Nephron progenitor cell (in vitro differentiated cells): ENCODE data around the gene ZNF365.

Experiments used
- DNase-seq: peaks from one replicate; pipeline ENCODE4 v3.0.0; 2021
- H3K27ac Mint-ChIP-seq: 2 replicates; pipeline ENCODE4 v1.8.0; 2021; ENCODE audit warnings: mild to moderate bottlenecking, moderate library complexity, mixed read lengths
- H3K27me3 Mint-ChIP-seq: 2 replicates; pipeline ENCODE4 v1.8.0; 2021; ENCODE audit warnings: mild to moderate bottlenecking, low read depth, mixed read lengths; ENCODE audit not compliant: poor library complexity
- H3K36me3 Mint-ChIP-seq: 2 replicates; pipeline ENCODE4 v1.8.0; 2021; ENCODE audit warnings: low read depth, mixed read lengths
- H3K4me1 Mint-ChIP-seq: 2 replicates; pipeline ENCODE4 v1.8.0; 2021; ENCODE audit warnings: mixed read lengths
- H3K4me3 Mint-ChIP-seq: 2 replicates; pipeline ENCODE4 v1.8.0; 2021; ENCODE audit warnings: mild to moderate bottlenecking, moderate library complexity, mixed read lengths
- H3K9me3 Mint-ChIP-seq: 2 replicates; pipeline ENCODE4 v1.8.0; 2021; ENCODE audit warnings: mild to moderate bottlenecking, moderate library complexity, mixed read lengths
- TF ChIP-seq, protein P1 (sequence below): fragments of 200-600 bp; sonication (generic); IDR thresholded peaks from 2 replicates; pipeline ENCODE4 v1.5.0; 2021; ENCODE audit warnings: antibody characterized with exemption

Gene ZNF365

DNA sequence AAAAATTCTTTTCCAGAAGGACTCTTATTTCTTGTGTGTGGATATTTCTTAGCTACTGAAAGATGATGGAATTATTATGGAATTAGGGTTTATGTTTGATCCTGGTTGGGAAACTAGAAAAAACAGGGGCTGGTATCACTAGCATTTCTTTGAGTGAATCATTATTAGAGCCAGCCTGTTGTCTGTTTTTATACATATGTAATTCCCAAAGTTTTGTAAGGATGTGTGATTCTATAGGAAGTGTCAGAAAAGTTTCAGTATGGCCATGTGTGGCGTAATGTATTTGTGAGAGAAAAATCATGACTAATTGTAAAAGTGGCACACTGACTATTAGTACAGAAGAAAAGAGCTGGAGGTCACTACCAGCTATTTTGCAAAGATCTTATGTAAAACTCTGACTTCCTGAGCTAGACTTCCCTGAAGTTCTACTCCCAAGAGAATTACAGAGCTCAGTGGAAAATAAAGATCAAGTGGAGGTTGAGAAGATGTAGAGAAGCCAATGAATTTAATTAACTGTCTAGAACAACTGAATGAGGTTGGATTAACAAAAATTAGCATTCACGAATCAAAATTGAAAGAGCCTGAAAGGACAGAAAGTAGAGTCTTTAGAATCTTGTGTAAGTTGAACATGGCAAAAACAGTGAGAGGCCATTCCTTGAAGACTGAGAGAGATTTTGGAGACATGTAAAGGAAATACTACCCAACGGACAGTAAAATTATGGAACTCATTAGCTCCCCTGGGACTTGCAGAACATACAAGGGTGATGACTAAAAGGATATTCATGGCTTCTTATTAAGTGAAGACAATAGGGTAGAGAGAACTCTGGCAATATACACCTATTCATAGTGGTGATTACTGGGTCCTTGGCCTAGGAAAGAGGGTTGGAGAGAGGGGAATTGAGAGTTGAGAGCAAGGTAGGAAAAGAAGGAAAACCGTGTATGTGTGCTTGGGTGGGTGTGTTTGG lies 12.5 kb downstream of the ZNF365 start:
- H3K4me3 Mint-ChIP-seq: no peak overlapping the region
- TF ChIP-seq, protein P1, sequence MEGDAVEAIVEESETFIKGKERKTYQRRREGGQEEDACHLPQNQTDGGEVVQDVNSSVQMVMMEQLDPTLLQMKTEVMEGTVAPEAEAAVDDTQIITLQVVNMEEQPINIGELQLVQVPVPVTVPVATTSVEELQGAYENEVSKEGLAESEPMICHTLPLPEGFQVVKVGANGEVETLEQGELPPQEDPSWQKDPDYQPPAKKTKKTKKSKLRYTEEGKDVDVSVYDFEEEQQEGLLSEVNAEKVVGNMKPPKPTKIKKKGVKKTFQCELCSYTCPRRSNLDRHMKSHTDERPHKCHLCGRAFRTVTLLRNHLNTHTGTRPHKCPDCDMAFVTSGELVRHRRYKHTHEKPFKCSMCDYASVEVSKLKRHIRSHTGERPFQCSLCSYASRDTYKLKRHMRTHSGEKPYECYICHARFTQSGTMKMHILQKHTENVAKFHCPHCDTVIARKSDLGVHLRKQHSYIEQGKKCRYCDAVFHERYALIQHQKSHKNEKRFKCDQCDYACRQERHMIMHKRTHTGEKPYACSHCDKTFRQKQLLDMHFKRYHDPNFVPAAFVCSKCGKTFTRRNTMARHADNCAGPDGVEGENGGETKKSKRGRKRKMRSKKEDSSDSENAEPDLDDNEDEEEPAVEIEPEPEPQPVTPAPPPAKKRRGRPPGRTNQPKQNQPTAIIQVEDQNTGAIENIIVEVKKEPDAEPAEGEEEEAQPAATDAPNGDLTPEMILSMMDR: no peak
- no peaks in the 10 kb centered on the region for H3K27me3 Mint-ChIP-seq
- no peaks in the 10 kb centered on the region for H3K4me1 Mint-ChIP-seq
- H3K36me3 Mint-ChIP-seq: no peaks in the 10 kb centered on the region
- H3K27ac Mint-ChIP-seq: no peak overlapping the region
- no peak for DNase-seq
- H3K9me3 Mint-ChIP-seq: no peaks in the 10 kb centered on the region

- H3K36me3 Mint-ChIP-seq: no peaks in the 10 kb centered on the region
- TF ChIP-seq, protein P1: no peak
- H3K27me3 Mint-ChIP-seq: no peaks in the 10 kb centered on the region
- H3K27ac Mint-ChIP-seq: no peak overlapping the region
- no peak for DNase-seq
- no peaks in the 10 kb centered on the region for H3K4me1 Mint-ChIP-seq
- no peak overlapping the region for H3K4me3 Mint-ChIP-seq
- no peaks in the 10 kb centered on the region for H3K9me3 Mint-ChIP-seq
Observed at GRCh38 chr10:62388328-62388727, 14.2 kb downstream of the ZNF365 start.

DNA sequence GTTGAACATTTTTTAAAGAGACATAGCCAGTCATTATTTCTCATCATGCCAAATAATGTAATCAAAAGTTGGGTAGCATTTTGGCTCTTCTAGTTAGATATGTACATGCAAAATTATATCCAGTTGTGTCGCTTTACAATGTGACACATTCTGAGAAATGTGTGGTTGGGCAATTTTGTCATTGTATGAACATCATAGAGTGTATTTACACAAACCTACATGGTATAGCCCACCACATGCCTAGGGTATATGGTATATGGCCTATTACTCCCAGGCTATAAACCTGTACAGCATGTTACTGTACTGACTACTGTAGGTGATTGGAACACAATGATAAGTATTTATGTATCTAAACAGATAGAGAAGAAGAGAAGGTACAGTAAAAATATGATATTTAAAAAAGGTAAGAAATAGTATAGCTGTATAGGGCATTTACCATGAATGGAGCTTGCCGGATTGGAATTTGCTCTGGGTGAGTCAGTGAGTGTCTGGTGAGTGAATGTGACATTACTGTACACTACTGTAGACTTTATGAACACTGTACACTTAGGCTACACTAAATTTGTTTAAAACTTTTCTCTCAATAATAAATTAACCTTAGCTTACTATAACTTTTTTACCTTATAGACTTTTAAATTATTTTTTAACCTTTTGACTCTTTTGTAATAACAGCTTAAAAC lies 16.5 kb downstream of the ZNF365 start:
- no peaks in the 10 kb centered on the region for H3K36me3 Mint-ChIP-seq
- no peaks in the 10 kb centered on the region for H3K27me3 Mint-ChIP-seq

GRCh38 chr10:62393237-62393636 lies 19.1 kb downstream of the ZNF365 start:
- TF ChIP-seq, protein P1: no peak
- Mint-ChIP-seq H3K27me3 (no peaks in the 10 kb centered on the region), H3K4me3 (no peak overlapping the region), H3K36me3 (no peaks in the 10 kb centered on the region), H3K4me1 (no peaks in the 10 kb centered on the region), H3K9me3 (no peaks in the 10 kb centered on the region), H3K27ac (no peak overlapping the region)
- no peak for DNase-seq

More for the DNA sequence above, 16.5 kb downstream of the ZNF365 start:
- Mint-ChIP-seq H3K4me1 (no peaks in the 10 kb centered on the region), H3K9me3 (no peaks in the 10 kb centered on the region), H3K4me3 (no peak overlapping the region), H3K27ac (no peak overlapping the region)
- DNase-seq: no peak
- TF ChIP-seq, protein P1: no peak

DNA sequence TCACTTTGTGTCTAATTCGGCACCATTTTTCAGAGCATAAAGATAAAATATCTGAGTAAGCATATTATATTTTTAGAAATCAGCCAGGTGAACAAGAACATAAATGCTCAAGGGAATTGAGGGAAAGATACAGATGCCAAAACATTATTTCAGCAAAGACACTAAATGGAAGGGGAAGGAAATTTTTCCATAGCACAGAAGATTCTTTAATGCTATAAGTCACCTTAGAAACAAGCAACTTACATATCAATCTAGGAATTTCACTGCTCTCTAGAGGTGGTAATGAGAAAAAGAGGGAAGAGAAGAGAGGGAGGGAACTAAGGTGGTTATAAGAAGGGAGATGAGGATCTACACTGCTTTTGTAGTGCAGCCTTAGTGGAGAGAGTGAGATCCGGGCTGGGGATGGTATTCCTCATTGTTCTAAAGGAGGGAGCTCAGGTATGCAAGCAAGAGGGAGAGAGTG lies 20.4 kb downstream of the ZNF365 start:
- TF ChIP-seq, protein P1: no peak
- H3K9me3 Mint-ChIP-seq: no peaks in the 10 kb centered on the region
- H3K27ac Mint-ChIP-seq: no peak overlapping the region
- no peaks in the 10 kb centered on the region for H3K27me3 Mint-ChIP-seq
- H3K36me3 Mint-ChIP-seq: no peaks in the 10 kb centered on the region
- no peak overlapping the region for H3K4me3 Mint-ChIP-seq
- no peak for DNase-seq
- H3K4me1 Mint-ChIP-seq: no peaks in the 10 kb centered on the region
